Right lobe of liver (tissue), 4 donors: ENCODE measurements around the gene NOS1AP.

Experiments used
- CTCF ChIP-seq, 4 donors: fragments of 200-600 bp in 3 of 4; fragments of 450-650 bp in 1 of 4; IDR thresholded peaks; one replicate each; pipeline versions ENCODE4 v1.5.1 to v1.8.0; 2016 to 2022; ENCODE audit warnings: antibody characterized with exemption in 4 of 4, mild to moderate bottlenecking in 2 of 4
- POLR2A ChIP-seq: fragments of 450-650 bp; IDR thresholded peaks from one replicate; pipeline ENCODE4 v1.6.1; 2017; ENCODE audit warnings: antibody characterized with exemption, mild to moderate bottlenecking
- donor health status: DM: no; HTN: no; CAD: no.
- donor health status: DM: no; HTN: no; CAD: no.
- donor health status: DM: no; HTN: yes; CAD: no.

- TF ChIP-seq POLR2A, result no peak
- no peak for TF ChIP-seq CTCF (IDR thresholded peaks at IDR 0.05)
These were observed 310.8 kb downstream of the NOS1AP start for GRCh38 chr1:162380061-162380846.
